Tibial artery (tissue), 4 donors: Measurements from ENCODE around the gene NRK.

ENCODE experiments used
- DNase-seq, 2 donors: peaks; one replicate each; pipeline ENCODE4 v3.0.0-alpha.2; 2019
- H3K27ac ChIP-seq, 2 donors: fragments of 200-600 bp; sonication (generic) in 1 of 2; 1 replicate in 1 of 2; 2 replicates in 1 of 2; pipeline ENCODE4 v1.5.1; 2018 to 2019; ENCODE audit warnings: mild to moderate bottlenecking in 1 of 2
- H3K27me3 ChIP-seq, 2 donors: fragments of 200-600 bp; sonication (generic) in 1 of 2; one replicate each; pipeline versions ENCODE4 v1.5.1 to v1.6.0; 2016 to 2019
- H3K36me3 ChIP-seq, 3 donors: fragments of 200-600 bp; sonication (generic) in 2 of 3; one replicate each; pipeline ENCODE4 v1.5.1; 2016 to 2019; ENCODE audit warnings: mild to moderate bottlenecking in 2 of 3
- H3K4me1 ChIP-seq, 4 donors: fragments of 200-600 bp; sonication (generic) in 2 of 4; 1 replicate in 3 of 4; 2 replicates in 1 of 4; pipeline ENCODE4 v1.5.1; 2016 to 2019
- H3K4me3 ChIP-seq, 2 donors: fragments of 200-600 bp; sonication (generic) in 1 of 2; 1 replicate in 1 of 2; 2 replicates in 1 of 2; pipeline ENCODE4 v1.5.1; 2018 to 2019; ENCODE audit warnings: mild to moderate bottlenecking in 2 of 2
- H3K9me3 ChIP-seq, 3 donors: fragments of 200-600 bp; sonication (generic) in 1 of 3; one replicate each; pipeline ENCODE4 v1.5.1; 2016 to 2019
- intact Hi-C: fragments of 100-400 bp; cut with DNase I; formaldehyde crosslinking; loops from one replicate; pipeline ENCODE4 v1.15.0; 2023; ENCODE audit warnings: low total_unique reads
- TF ChIP-seq, protein P1 (sequence below), 2 experiments: fragments of 200-600 bp in 1 of 2; fragments of 450-650 bp in 1 of 2; IDR thresholded peaks; one replicate each; pipeline ENCODE4 v1.5.1; 2017 to 2019; ENCODE audit warnings: antibody characterized with exemption in 2 of 2, mild to moderate bottlenecking in 1 of 2, moderate library complexity in 1 of 2

Gene NRK

DNA sequence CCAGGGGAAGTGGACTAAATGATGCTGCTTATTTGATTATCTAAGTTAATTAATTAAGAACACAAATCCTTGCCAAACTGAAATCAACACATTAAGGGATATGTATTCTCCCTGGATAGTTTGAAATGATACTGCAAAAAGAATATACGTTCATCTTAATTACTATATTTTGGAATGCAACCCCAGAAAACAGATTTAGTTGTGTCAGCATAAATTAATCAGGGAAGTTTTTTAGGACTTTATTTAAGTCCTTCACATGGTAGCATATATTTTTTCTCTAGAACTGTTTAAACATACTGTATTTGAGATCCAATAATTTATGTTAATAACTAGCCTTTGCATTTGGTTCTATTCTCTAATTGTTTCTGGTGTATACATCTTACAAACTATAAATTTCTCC, 52.5 kb downstream of the NRK start:
- Histone ChIP-seq H3K27ac (no peak overlapping the region), H3K36me3 (no peaks in the 10 kb centered on the region), H3K9me3 (no peaks in the 10 kb centered on the region), H3K4me3 (no peak overlapping the region), H3K27me3 (no peaks in the 10 kb centered on the region), H3K4me1 (no peaks in the 10 kb centered on the region)
- intact Hi-C loops, result no loop called here
- TF ChIP-seq, protein P1, sequence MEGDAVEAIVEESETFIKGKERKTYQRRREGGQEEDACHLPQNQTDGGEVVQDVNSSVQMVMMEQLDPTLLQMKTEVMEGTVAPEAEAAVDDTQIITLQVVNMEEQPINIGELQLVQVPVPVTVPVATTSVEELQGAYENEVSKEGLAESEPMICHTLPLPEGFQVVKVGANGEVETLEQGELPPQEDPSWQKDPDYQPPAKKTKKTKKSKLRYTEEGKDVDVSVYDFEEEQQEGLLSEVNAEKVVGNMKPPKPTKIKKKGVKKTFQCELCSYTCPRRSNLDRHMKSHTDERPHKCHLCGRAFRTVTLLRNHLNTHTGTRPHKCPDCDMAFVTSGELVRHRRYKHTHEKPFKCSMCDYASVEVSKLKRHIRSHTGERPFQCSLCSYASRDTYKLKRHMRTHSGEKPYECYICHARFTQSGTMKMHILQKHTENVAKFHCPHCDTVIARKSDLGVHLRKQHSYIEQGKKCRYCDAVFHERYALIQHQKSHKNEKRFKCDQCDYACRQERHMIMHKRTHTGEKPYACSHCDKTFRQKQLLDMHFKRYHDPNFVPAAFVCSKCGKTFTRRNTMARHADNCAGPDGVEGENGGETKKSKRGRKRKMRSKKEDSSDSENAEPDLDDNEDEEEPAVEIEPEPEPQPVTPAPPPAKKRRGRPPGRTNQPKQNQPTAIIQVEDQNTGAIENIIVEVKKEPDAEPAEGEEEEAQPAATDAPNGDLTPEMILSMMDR (IDR thresholded peaks at IDR 0.05), result no peak
- DNase-seq, result no peak

DNA sequence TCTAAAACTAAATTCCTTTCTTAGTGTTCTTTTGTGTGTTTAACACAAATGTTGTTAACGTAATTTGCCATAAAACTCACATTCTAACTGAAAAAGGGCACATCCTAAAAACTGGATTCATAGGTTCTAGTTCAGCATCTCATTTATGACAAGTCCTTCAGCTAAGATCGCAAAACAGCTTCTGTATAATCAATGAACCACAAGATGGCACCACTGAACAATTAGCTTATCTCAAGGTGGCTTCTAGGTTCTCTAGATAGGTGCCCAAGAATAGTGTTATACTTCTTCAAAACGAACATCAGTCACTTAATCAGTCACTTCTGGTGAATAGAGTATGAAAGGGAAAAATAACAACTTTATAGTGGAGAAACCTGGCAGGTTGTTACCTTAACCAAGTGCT, 54.3 kb downstream of the NRK start:
- no peaks in the 10 kb centered on the region for H3K9me3 ChIP-seq
- TF ChIP-seq, protein P1 (IDR thresholded peaks at IDR 0.05), result no peak
- no peaks in the 10 kb centered on the region for H3K4me1 ChIP-seq
- H3K36me3 ChIP-seq, result no peaks in the 10 kb centered on the region
- no peak overlapping the region for H3K27ac ChIP-seq
- no peak overlapping the region for H3K4me3 ChIP-seq
- intact Hi-C loops, result no loop called here
- no peaks in the 10 kb centered on the region for H3K27me3 ChIP-seq
- DNase-seq, result no peak

DNA sequence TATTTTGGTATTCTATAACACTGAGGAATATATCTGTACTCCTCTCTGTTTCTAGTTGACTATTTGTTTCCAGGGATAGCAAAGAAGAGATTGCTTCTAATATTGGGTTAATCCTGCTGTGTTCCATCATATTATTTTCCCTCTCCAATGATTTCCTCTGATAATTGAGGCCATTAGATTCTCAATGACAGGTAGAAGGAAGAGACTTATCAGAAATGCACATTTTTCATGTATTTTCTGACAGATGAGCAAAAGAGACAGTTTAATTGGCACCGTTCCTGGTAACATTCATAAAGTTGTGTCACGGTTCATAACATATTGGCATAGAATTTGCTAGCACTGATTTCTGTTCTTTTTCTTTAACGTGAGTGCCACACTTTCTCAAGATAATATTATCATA, 58.2 kb downstream of the NRK start:
- no peak overlapping the region for H3K27ac ChIP-seq
- H3K9me3 ChIP-seq, result no peaks in the 10 kb centered on the region
- no peak overlapping the region for H3K4me3 ChIP-seq
- H3K27me3 ChIP-seq, result no peaks in the 10 kb centered on the region
- TF ChIP-seq, protein P1 (IDR thresholded peaks at IDR 0.05), result no peak
- no peak for DNase-seq
- no peaks in the 10 kb centered on the region for H3K36me3 ChIP-seq
- H3K4me1 ChIP-seq, result no peaks in the 10 kb centered on the region
- intact Hi-C loops, result no loop called here

DNA sequence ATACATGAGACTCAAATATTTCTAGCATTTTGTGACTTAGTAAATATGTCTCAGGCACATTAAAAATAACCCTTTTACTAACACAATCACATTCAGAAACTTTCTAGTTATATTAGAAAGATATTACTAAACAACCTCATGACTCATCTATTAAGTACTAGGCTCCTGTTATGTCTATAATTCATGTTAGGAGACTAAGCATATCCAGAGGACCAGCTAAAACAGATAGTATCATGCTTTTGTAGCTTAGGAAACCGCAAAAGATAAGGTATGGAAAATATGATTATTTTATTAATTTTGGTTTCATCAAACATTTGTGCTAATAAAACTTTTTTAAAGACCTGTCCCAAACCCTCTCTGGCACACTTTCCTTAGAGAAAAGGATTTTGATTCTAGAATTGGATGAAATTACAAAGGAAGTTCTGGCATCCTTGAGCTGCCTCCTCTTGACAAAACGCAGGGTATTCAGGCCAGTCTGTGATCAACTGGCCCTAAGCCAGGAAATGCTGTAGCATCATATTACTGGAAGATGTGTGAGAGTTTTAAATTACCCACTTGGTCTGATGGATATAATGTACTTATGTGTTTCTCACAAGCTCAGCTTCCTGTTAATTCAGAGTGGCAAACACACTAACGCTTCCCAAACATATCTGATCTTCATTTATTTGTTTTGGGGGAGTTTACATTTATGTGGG, 60.4 kb downstream of the NRK start:
- Histone ChIP-seq H3K27ac (no peak overlapping the region), H3K9me3 (no peaks in the 10 kb centered on the region), H3K36me3 (no peaks in the 10 kb centered on the region), H3K27me3 (no peaks in the 10 kb centered on the region), H3K4me1 (no peaks in the 10 kb centered on the region), H3K4me3 (no peak overlapping the region)
- intact Hi-C loops, result no loop called here
- TF ChIP-seq, protein P1 (IDR thresholded peaks at IDR 0.05), result no peak
- DNase-seq, result no peak

DNA sequence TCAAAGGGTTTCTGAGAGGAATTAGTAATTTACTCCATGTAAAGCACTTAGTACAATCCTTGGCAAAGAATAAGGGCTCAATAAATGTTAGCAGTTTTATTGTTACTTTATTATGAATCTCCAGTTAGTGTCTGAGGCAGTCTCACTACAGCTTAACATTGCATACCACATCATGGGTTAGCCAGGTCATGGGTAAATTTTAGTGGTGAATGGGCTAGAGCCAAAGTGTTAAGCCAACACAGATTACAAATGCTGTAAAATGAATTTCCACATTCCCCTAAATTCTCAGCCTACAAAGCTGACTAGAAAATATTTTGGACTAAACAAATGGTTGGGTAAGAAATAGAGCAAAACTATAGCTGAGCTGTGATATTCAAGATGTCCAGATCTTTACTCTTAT, 72.4 kb downstream of the NRK start:
- H3K9me3 ChIP-seq, result no peaks in the 10 kb centered on the region
- H3K36me3 ChIP-seq, result no peaks in the 10 kb centered on the region
- DNase-seq, result no peak
- intact Hi-C loops, result no loop called here
- H3K4me3 ChIP-seq, result no peak overlapping the region
- H3K4me1 ChIP-seq, result no peaks in the 10 kb centered on the region
- no peak overlapping the region for H3K27ac ChIP-seq
- TF ChIP-seq, protein P1 (IDR thresholded peaks at IDR 0.05), result no peak
- no peaks in the 10 kb centered on the region for H3K27me3 ChIP-seq

DNA sequence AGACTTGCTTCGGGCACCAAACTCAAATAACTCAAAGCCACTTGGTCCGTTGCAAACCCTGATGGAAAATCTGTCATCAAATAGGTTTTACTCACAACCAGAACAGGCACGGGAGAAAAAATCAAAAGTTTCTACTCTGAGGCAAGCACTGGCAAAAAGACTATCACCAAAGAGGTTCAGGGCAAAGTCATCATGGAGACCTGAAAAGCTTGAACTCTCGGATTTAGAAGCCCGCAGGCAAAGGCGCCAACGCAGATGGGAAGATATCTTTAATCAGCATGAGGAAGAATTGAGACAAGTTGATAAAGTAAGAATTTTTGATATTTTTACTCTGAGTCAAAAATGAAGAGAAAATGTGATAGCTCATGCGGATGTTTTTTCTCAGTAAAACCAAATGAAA, 87.2 kb downstream of the NRK start:
- intact Hi-C loops, result no loop called here
- H3K4me3 ChIP-seq, result no peak overlapping the region
- H3K27me3 ChIP-seq, result no peaks in the 10 kb centered on the region
- H3K9me3 ChIP-seq, result no peaks in the 10 kb centered on the region
- TF ChIP-seq, protein P1 (IDR thresholded peaks at IDR 0.05), result no peak
- no peak overlapping the region for H3K27ac ChIP-seq
- DNase-seq, result no peak
- no peaks in the 10 kb centered on the region for H3K36me3 ChIP-seq
- H3K4me1 ChIP-seq, result no peaks in the 10 kb centered on the region
